Peyer's patch (tissue), 4 donors: Measurements from ENCODE around the gene PDE6A. TPM values are rescaled to one million over a fixed set of nuclear protein-coding genes. Genes with fewer than 3 reads are reported as not detected.
A peak's percentile ranks its signal among the peaks of the same experiment; 100 is the strongest.
"Not testable (repeated sequence)": the region's sequence is repeated elsewhere in the genome, so short reads cannot be mapped to it uniquely, and the experiment has no call there.

Experiments used
- DNase-seq, 3 donors: peaks; one replicate each; pipeline ENCODE4 v3.0.0-alpha.2; 2017 to 2019
- H3K27ac ChIP-seq, 4 donors: fragments of 200-600 bp; sonication (generic); one replicate each; pipeline ENCODE4 v1.5.1; 2016 to 2019
- H3K27me3 ChIP-seq, 2 donors: fragments of 200-600 bp; sonication (generic); one replicate each; pipeline ENCODE4 v1.5.1; 2019
- H3K36me3 ChIP-seq, 3 donors: fragments of 200-600 bp; sonication (generic); one replicate each; pipeline ENCODE4 v1.5.1; 2016 to 2019
- H3K4me1 ChIP-seq, 4 donors: fragments of 200-600 bp; sonication (generic); one replicate each; pipeline ENCODE4 v1.5.1; 2016 to 2019
- H3K4me3 ChIP-seq, 4 donors: fragments of 200-600 bp; sonication (generic); 1 replicate in 3 of 4; 2 replicates in 1 of 4; pipeline ENCODE4 v1.5.1; 2016 to 2019; ENCODE audit warnings: mild to moderate bottlenecking in 1 of 4
- H3K9me3 ChIP-seq, 4 donors: fragments of 200-600 bp; sonication (generic); one replicate each; pipeline ENCODE4 v1.5.1; 2016 to 2019; ENCODE audit warnings: mild to moderate bottlenecking in 1 of 4
- CTCF ChIP-seq, 6 experiments: fragments of 450-650 bp in 4 of 6; fragments of 200-600 bp in 2 of 6; sonication (generic) in 1 of 6; IDR thresholded peaks; one replicate each; pipeline ENCODE4 v1.5.1; 2017 to 2019; ENCODE audit warnings: antibody characterized with exemption in 6 of 6, mild to moderate bottlenecking in 3 of 6, moderate library complexity in 1 of 6
- POLR2A ChIP-seq, 2 donors: fragments of 450-650 bp; IDR thresholded peaks; one replicate each; pipeline ENCODE4 v1.5.1; 2017; ENCODE audit warnings: antibody characterized with exemption in 2 of 2, mild to moderate bottlenecking in 2 of 2, moderate library complexity in 2 of 2
- total RNA-seq, 4 donors: library from RNA; depleted of rRNA; stranded (reverse); fragments of >200 nt; gene quantifications; one replicate each; pipeline ENCODE4 v1.1.0, GENCODE V29; 2016

Gene PDE6A
- total RNA-seq, 4 donors from 2014 or later = not detected

- no peaks in the 10 kb centered on the region for H3K9me3 ChIP-seq
- H3K4me1 ChIP-seq = peaks cover 0 to 7% (median 2%) of the 10 kb centered on the region in 4 donors
- no peak for DNase-seq
- no peaks in the 10 kb centered on the region for H3K36me3 ChIP-seq
- TF ChIP-seq POLR2A (IDR thresholded peaks at IDR 0.05) = no peak
- TF ChIP-seq CTCF (IDR thresholded peaks at IDR 0.05) = no peak
- no peak overlapping the region for H3K27ac ChIP-seq
- H3K27me3 ChIP-seq = no peaks in the 10 kb centered on the region
- no peak overlapping the region for H3K4me3 ChIP-seq
Observed at GRCh38 chr5:149951138-149951749, 6.7 kb upstream of the PDE6A start.

- TF ChIP-seq POLR2A (IDR thresholded peaks at IDR 0.05) (no peak), CTCF (IDR thresholded peaks at IDR 0.05) (no peak)
- no peaks in the 10 kb centered on the region for H3K9me3 ChIP-seq
- no peak overlapping the region for H3K4me3 ChIP-seq
- no peaks in the 10 kb centered on the region for H3K36me3 ChIP-seq
- DNase-seq = no peak
- H3K4me1 ChIP-seq = peaks cover 0 to 20% (median 2%) of the 10 kb centered on the region in 4 donors
- no peak overlapping the region for H3K27ac ChIP-seq
- H3K27me3 ChIP-seq = no peaks in the 10 kb centered on the region
Observed at GRCh38 chr5:149948993-149949392, 4.4 kb upstream of the PDE6A start.

GRCh38 chr5:149946118-149946517, 1.5 kb upstream of the PDE6A start:
- Histone ChIP-seq H3K4me3 (no peak overlapping the region), H3K27me3 (no peaks in the 10 kb centered on the region), H3K4me1 (peaks cover 0 to 25% (median 4%) of the 10 kb centered on the region in 4 donors), H3K27ac (peak overlapping the region in 3 of 4 donors; percentile 14 to 71 (median 70)), H3K9me3 (no peaks in the 10 kb centered on the region), H3K36me3 (no peaks in the 10 kb centered on the region)
- TF ChIP-seq CTCF (IDR thresholded peaks at IDR 0.05) (no peak), POLR2A (IDR thresholded peaks at IDR 0.05) (no peak)
- peak in 2 of 3 donors; percentile 77 to 81 for DNase-seq

GRCh38 chr5:149943177-149943949, 1.2 kb downstream of the PDE6A start:
- not testable (repeated sequence) for H3K36me3 ChIP-seq, H3K27me3 ChIP-seq, H3K4me3 ChIP-seq, H3K9me3 ChIP-seq, DNase-seq
- Histone ChIP-seq H3K27ac (peak overlapping the region in 1 of 4 donors; percentile 61), H3K4me1 (peaks cover 0 to 31% (median 4%) of the 10 kb centered on the region in 4 donors)

- not testable (repeated sequence) for H3K9me3 ChIP-seq, DNase-seq, H3K27me3 ChIP-seq, H3K36me3 ChIP-seq, H3K4me3 ChIP-seq
- H3K4me1 ChIP-seq = peaks cover 0 to 31% (median 4%) of the 10 kb centered on the region in 4 donors
- H3K27ac ChIP-seq = peak overlapping the region in 1 of 4 donors; percentile 61
Observed at GRCh38 chr5:149942741-149943169, 1.8 kb downstream of the PDE6A start.

GRCh38 chr5:149942199-149942598, 2.4 kb downstream of the PDE6A start:
- Histone ChIP-seq H3K4me3 (no peak overlapping the region), H3K9me3 (no peaks in the 10 kb centered on the region), H3K4me1 (peaks cover 0 to 31% (median 4%) of the 10 kb centered on the region in 4 donors), H3K27ac (peak overlapping the region in 2 of 4 donors; percentile 31 to 61), H3K36me3 (no peaks in the 10 kb centered on the region), H3K27me3 (no peaks in the 10 kb centered on the region)
- DNase-seq = no peak
- TF ChIP-seq CTCF (IDR thresholded peaks at IDR 0.05) (peak in 3 of 6 experiments; percentile 8 to 27 (median 22)), POLR2A (IDR thresholded peaks at IDR 0.05) (no peak)
